Glutamatergic neuron (in vitro differentiated cells): ENCODE measurements around the gene MEGF11. TPM values are rescaled to one million over a fixed set of nuclear protein-coding genes. Genes with fewer than 3 reads are reported as not detected.

Experiments used
- DNase-seq: peaks from one replicate; pipeline ENCODE4 v3.0.0; 2022
- H3K27ac Mint-ChIP-seq: one replicate; pipeline ENCODE4 v1.8.0; 2020; ENCODE audit warnings: mild to moderate bottlenecking, mixed read lengths, inconsistent platforms; ENCODE audit not compliant: unreplicated experiment
- H3K27me3 Mint-ChIP-seq: one replicate; pipeline ENCODE4 v1.8.0; 2020; ENCODE audit warnings: mild to moderate bottlenecking, moderate library complexity, mixed read lengths, inconsistent platforms; ENCODE audit not compliant: unreplicated experiment
- H3K36me3 Mint-ChIP-seq: one replicate; pipeline ENCODE4 v1.8.0; 2020; ENCODE audit warnings: mild to moderate bottlenecking, mixed read lengths, inconsistent platforms; ENCODE audit not compliant: unreplicated experiment
- H3K4me1 Mint-ChIP-seq: one replicate; pipeline ENCODE4 v1.8.0; 2020; ENCODE audit warnings: mild to moderate bottlenecking, low read depth, mixed read lengths, inconsistent platforms; ENCODE audit not compliant: unreplicated experiment
- H3K4me3 Mint-ChIP-seq: one replicate; pipeline ENCODE4 v1.8.0; 2020; ENCODE audit warnings: mild to moderate bottlenecking, mixed read lengths, inconsistent platforms; ENCODE audit not compliant: unreplicated experiment
- H3K9me3 Mint-ChIP-seq: one replicate; pipeline ENCODE4 v1.8.0; 2020; ENCODE audit warnings: mild to moderate bottlenecking, moderate library complexity, mixed read lengths, inconsistent platforms; ENCODE audit not compliant: unreplicated experiment
- CTCF ChIP-seq: fragments of 200-600 bp; sonication (generic); IDR thresholded peaks from one replicate; pipeline ENCODE4 v1.5.0; 2021; ENCODE audit not compliant: partially characterized antibody, unreplicated experiment
- total RNA-seq: library from RNA; stranded (reverse); fragmentation: NEBNext Ultra II Directional; extraction: Animal tissue kit (Norgen Biotek cat#: 25700); gene quantifications from one replicate; pipeline ENCODE4 v1.2.1, GENCODE V29; 2021; ENCODE audit not compliant: unreplicated experiment

MEGF11 gene
- total RNA-seq, 1 donor from 2014 or later: 2.6 TPM

GRCh38 chr15:66155065-66155464, 98.5 kb downstream of the MEGF11 start:
- H3K36me3 Mint-ChIP-seq: no peaks in the 10 kb centered on the region
- H3K27me3 Mint-ChIP-seq: peaks cover 6% of the 10 kb centered on the region
- H3K4me1 Mint-ChIP-seq: peaks cover 2% of the 10 kb centered on the region
- H3K9me3 Mint-ChIP-seq: peaks cover 6% of the 10 kb centered on the region
- no peak overlapping the region for H3K27ac Mint-ChIP-seq
- DNase-seq: no peak
- no peak for TF ChIP-seq CTCF
- no peak overlapping the region for H3K4me3 Mint-ChIP-seq

- peaks cover 2% of the 10 kb centered on the region for H3K4me1 Mint-ChIP-seq
- no peaks in the 10 kb centered on the region for H3K36me3 Mint-ChIP-seq
- DNase-seq: no peak
- H3K27ac Mint-ChIP-seq: no peak overlapping the region
- H3K27me3 Mint-ChIP-seq: peaks cover 6% of the 10 kb centered on the region
- peaks cover 6% of the 10 kb centered on the region for H3K9me3 Mint-ChIP-seq
- TF ChIP-seq CTCF: no peak
- H3K4me3 Mint-ChIP-seq: no peak overlapping the region
Measured at GRCh38 chr15:66154581-66154980, 99.0 kb downstream of the MEGF11 start.

GRCh38 chr15:66153549-66154415, 99.8 kb downstream of the MEGF11 start:
- H3K9me3 Mint-ChIP-seq: peaks cover 8% of the 10 kb centered on the region
- no peaks in the 10 kb centered on the region for H3K4me1 Mint-ChIP-seq
- peaks cover 6% of the 10 kb centered on the region for H3K27me3 Mint-ChIP-seq
- no peak for DNase-seq
- H3K27ac Mint-ChIP-seq: no peak overlapping the region
- TF ChIP-seq CTCF: no peak
- H3K4me3 Mint-ChIP-seq: no peak overlapping the region
- no peaks in the 10 kb centered on the region for H3K36me3 Mint-ChIP-seq

- TF ChIP-seq CTCF: no peak
Measured at GRCh38 chr15:66152650-66153049, 100.9 kb downstream of the MEGF11 start.

GRCh38 chr15:66151809-66152208, 101.7 kb downstream of the MEGF11 start:
- H3K27ac Mint-ChIP-seq: no peak overlapping the region
- DNase-seq: no peak
- peaks cover 8% of the 10 kb centered on the region for H3K9me3 Mint-ChIP-seq
- peaks cover 8% of the 10 kb centered on the region for H3K27me3 Mint-ChIP-seq
- no peak overlapping the region for H3K4me3 Mint-ChIP-seq
- TF ChIP-seq CTCF: no peak
- H3K36me3 Mint-ChIP-seq: no peaks in the 10 kb centered on the region
- H3K4me1 Mint-ChIP-seq: no peaks in the 10 kb centered on the region

More at GRCh38 chr15:66152650-66153049, 100.9 kb downstream of the MEGF11 start:
- Mint-ChIP-seq H3K4me1 (no peaks in the 10 kb centered on the region), H3K36me3 (no peaks in the 10 kb centered on the region), H3K27me3 (peaks cover 8% of the 10 kb centered on the region), H3K9me3 (peaks cover 8% of the 10 kb centered on the region), H3K4me3 (no peak overlapping the region), H3K27ac (no peak overlapping the region)
- no peak for DNase-seq
